ENCODE data around the gene USP48. TPM values are rescaled to one million over a fixed set of nuclear protein-coding genes. Genes with fewer than 3 reads are reported as not detected.
"Not testable (repeated sequence)": the region's sequence is repeated elsewhere in the genome, so short reads cannot be mapped to it uniquely, and the experiment has no call there.

Gene USP48
- total RNA-seq, 2 donors from 2014 or later, result 51.4 to 56.8 TPM

DNA sequence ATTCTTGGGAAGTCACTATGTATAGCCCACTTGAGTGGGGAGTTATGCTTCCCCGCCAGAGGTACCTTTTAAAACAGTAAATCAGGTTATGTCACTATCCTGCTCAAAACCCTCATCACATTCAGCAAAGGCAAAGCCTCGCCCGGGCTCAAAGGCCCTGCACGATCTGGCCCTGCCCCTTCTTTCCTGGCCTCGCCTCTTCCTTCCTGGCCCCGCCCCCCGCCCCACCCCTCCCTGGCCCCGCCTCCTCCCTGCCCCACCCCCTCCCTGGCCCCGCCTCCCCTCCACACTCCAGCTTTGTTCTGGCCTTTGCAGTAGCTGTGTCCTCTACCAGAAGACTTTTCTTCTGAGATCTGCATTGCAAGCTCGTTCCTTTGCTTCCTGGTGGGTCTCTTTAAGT, 35.7 kb upstream of the USP48 start:
- intact Hi-C loops (cut with DNase I), result no loop called here
- DNase-seq (ENCODE audit: low spot score), result no peak

DNA sequence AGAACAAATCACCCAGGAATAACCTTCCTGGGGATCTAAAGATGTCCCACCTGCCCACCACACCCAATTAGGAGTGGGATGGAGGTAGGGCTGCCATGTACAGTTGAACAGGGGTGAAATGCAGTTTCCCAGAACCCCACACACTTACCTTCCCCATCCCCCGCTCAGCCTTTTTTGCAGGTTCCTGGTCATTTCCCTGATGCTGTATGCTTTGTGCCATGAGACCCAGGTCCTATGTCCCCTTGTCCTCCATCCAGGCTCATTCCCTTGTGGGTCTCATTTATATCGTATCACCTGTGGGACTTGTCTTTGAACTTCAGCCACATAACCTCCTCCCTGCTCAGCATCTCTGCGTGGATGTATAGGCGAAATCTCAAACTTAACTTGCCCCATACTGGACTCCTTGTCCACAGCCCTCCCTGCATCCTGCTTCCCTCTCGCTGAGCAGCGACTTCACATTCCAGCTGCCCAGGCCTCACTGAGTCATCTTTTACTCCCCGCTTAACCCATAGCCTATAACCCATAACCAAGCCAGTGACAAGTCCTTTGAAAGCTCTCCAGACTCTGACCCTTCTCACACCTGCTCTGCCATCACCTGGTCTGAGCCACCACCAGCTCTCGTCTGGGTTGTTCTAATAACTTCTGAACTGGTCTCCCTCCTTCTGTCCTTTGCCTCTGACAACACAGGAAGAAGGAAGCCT, 33.8 kb upstream of the USP48 start:
- intact Hi-C loops (cut with DNase I), result no loop called here
- DNase-seq (ENCODE audit: low spot score), result no peak

DNA sequence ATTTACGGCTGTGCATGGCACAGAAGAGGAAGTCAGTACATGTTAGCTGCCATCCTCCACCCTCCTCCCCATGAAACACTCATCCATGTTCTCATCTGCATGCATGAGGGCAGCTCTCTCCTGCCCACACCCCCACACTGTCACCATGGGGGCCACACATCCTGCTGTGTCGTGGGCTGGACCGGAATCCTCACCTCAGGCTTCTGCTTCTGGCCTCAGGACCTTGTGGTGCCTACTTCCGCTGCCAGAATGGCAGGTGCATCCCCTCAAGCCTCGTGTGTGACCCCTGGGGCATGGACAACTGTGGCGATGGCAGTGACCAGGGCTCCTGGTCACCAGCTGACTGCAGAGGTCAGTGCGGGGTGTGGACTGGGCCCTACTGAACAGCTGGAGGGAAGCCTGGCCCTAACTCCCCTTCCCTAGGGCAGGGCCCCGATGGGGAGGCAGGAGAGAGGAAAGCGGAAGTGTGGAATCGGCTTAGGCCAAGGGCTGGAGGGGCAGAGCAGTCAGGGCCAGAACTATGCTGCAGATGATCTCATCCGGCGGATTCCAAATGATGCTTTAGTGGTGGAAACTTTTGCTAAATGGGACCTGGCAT, 32.9 kb upstream of the USP48 start:
- no peak for DNase-seq (ENCODE audit: low spot score)
- intact Hi-C loops (cut with DNase I), result no loop called here

DNA sequence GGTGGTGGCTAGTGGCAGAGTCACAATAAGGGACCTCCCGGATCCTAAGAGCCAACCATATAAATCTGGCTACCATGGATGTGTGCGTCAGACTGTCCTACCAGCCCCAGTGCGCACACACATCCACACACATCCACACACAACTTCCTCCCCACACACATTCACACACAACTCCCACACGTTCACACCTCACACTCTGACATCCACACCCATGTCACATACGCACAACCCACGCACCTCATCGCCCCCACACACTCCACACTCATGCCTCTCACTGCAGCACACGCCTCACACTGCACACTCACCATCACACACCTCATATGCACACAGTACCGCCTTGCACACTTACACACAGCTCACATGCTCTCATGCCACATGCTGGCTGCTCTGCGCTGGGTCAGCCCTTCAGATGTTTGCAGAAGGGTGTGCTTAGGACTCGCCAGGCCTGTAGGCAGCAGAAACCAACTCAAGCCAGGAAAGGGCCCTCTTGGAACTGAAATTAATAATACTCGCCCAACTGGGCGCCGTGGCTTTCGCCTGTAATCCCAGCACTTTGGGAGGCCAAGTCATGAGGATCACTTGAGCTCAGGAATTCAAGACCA, 32.1 kb upstream of the USP48 start:
- intact Hi-C loops (cut with DNase I), result no loop called here
- DNase-seq (ENCODE audit: low spot score), result no peak

DNA sequence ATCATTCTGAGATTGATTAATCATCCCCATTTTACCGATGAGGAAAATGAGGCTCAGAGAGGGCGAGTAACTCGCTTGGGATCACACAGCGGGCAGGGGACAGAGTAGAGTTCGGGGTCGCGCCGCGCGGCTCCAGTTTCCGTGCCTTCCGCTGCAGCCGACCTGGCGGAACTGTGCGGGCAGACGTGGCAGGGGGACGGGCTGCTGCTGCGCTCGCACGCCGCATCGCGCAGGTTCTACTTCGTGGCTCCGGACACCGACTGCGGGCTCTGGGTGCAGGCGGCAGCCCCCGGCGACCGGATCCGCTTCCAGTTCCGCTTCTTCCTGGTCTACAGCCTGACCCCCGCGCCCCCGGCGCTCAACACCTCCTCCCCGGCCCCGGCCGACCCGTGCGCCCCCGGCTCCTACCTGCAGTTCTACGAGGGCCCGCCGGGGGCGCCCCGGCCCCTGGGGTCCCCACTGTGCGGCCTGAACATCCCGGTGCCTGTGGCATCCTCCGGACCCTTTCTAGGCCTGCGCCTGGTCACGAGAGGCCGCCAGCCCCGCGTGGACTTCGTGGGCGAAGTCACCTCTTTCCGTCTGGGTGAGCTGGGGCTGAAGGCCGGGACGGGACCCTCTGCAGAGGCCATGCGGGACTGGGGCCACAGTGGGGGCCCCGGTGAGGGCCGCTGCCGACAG, 31.4 kb upstream of the USP48 start:
- no peak for DNase-seq (ENCODE audit: low spot score)
- intact Hi-C loops (cut with DNase I), result no loop called here

DNA sequence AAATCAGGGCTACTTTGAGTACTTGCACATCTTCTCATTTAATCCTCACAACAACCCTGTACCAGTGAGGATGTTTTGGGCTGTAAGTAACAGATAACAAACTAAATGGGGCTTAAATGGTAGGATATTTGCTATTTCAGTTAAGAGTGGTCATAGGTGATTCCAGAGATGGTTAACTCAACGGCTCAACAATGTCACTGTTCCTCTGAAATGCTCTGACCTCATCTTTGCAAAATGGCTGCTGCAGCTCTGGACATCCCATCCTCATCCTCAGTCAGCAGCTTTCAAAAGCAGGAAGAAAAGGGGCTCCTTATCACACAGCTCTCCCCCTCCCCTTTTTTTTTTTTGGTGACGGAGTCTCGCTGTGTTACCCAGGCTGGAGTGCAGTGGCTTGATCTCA, 30.6 kb upstream of the USP48 start:
- intact Hi-C loops (cut with DNase I), result no loop called here
- DNase-seq (ENCODE audit: low spot score), result no peak

DNA sequence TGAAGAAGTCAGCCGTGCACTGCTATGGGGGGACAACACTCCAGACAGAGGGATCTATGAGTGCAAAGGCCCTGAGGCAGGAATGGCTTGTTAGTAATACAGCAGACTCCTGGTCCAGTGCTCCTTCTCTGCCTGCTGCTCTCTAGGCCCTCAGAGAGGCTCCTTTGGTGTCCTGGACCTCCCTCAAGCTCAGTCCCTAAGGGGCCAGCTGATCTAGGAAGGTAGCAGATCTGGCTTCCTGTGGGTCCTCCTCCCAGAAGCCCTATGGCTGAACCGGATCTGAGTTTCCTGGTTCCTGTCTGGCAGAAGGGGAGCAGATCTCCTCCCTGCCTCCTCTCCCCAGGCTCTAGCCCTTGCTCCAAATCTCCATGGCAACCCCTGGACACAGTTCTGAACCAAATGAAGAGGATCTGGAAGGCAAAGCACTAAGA, 28.9 kb upstream of the USP48 start, which contains the start of gene LDLRAD2:
Gene LDLRAD2 (plus strand): TSS at position 391 of the 431 bp plus-strand sequence. CDS start 187 bp downstream, outside the sequence.
- intact Hi-C loops (cut with DNase I), result no loop called here
- no peak for DNase-seq (ENCODE audit: low spot score)

DNA sequence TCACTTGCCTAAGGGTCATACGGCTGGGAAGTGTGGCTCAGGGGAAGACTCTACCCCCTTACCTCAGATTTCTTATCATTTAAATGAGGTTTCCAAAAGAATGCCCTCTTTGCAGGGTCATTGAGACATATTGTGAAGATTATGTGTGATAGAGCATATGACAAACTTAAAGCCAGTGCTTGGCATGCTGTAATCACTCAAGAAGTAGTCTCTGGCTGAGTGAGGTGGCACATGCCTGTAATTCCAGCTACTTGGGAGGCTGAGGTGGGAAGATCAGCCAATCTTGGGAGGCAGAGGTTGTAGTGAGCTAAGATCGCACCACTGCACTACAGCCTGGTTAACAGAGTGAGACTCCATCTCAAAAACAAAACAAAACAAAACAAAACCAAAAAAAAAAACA, 21.6 kb upstream of the USP48 start:
- DNase-seq (ENCODE audit: low spot score), result no peak
- intact Hi-C loops (cut with DNase I), result no loop called here

DNA sequence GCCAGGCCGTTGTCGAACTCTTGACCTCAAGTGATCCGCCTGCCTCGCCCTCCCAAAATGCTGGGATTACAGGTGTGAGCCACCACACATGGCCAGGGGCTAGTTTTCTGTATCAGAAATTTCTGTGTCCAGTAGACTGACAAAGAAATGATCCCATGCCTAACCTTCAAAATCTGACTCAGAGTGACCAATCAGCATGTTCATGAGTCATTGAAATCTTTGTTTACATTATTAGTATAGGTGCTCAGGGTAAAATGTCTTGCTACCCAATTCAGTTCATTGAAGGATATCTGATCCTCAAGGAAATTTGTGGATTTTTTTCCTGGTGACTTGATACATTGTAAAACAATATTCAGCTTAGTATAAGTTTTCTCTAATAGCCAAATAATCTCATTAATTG, 18.2 kb upstream of the USP48 start:
- no peak for DNase-seq (ENCODE audit: low spot score)
- intact Hi-C loops (cut with DNase I), result no loop called here

DNA sequence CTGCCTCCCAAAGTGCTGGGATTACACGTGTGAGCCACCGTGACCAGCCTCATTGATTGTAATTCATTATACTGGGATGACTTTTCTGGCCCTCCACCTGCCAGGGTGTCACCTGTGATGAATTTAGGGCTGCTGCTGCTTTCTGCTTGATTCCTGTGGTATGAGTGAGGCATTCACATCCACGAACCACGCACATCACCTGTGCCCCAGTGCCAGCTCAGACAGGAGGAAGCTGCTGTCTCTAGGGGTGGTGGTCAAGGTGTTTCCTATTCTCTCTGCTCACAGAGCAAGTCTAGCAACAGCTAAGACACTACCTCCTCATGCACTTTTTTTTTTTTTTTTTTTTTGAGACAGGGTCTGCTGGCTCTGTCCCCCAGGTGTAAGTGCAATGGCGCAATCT, 16.8 kb upstream of the USP48 start:
- intact Hi-C loops (cut with DNase I), result no loop called here
- no peak for DNase-seq (ENCODE audit: low spot score)

DNA sequence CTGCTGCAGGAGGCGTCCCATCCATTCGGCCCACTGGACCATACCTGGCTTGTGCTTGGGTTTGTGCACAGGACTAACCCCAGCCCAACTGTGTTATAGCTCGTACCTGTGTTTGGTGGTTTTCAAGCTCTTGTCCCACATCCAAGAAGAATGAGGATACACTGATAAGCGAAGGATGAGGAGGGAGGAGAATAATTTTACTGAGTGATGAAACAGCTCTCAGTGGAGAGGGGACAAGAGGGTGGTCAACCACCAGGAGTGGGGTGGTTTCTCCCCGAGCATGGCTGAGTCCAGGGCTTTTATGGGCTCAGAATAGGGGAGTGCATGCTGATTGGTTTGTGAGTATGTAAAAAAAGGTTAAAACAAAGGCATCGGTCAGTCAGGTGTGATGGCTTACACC, 12.1 kb upstream of the USP48 start:
- intact Hi-C loops (cut with DNase I), result no loop called here

DNA sequence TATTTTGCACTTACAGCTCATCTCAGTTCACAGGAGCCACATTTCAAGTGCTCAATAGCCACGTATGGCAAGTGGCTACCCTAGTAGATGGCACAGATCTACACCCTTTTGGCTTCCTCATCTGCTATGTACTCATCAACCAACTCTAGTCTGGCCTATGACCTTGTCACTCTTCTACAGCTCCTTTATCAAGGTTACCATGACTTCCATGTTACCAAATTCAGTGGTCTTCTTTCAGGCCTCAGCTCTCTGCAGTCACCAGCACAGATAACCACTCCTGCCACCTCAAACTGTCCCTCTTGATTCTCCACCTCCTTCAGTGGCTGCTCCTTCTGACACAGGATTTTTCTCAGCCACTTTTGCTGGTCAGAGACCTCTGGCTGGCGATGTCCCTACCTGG, 11.7 kb upstream of the USP48 start:
- intact Hi-C loops (cut with DNase I), result no loop called here
- DNase-seq (ENCODE audit: low spot score), result no peak

More for the DNA sequence above, 12.1 kb upstream of the USP48 start:
- no peak for DNase-seq (ENCODE audit: low spot score)

DNA sequence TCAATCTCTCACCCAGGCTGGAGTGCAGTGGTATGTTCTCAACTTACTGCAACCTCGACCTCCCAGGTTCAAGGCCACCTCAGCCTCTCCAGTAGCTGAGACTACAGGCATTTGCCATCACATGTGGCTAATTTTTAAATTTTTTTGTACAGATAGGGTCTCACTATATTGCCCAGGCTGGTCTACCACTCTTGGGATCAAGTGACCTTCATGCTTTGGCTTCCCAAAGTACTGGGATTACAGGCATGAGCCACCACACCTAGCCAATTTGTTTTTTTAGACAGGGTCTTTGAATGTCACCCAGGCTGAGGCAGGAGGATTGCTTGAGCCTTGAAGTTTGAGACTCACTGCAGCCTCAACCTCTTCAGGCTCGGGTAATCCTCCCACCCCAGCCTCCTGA, 10.2 kb upstream of the USP48 start:
- no peak for DNase-seq (ENCODE audit: low spot score)

DNA sequence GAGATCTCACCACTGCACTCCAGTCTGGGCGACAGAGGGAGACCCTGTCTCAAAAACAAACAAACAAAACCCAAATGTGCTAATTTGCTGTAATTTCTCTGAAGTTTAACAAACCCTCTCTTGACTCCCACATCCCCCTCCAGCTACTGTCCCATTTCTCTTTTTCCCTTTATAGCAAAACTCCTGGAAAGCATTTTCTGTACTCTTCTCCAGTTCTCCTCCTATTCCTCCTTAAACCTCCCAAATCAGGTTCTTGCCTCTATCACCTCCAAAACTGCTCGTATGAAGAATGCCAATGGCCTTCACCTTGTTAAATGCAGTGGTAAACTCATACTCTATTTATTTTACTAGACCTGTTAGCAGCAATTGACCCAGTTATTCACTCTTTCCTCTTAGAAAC, 3.7 kb upstream of the USP48 start:
- DNase-seq (ENCODE audit: low spot score), result no peak
- intact Hi-C loops (cut with DNase I), result no loop called here

More for the DNA sequence above, 10.2 kb upstream of the USP48 start:
- intact Hi-C loops (cut with DNase I), result no loop called here

DNA sequence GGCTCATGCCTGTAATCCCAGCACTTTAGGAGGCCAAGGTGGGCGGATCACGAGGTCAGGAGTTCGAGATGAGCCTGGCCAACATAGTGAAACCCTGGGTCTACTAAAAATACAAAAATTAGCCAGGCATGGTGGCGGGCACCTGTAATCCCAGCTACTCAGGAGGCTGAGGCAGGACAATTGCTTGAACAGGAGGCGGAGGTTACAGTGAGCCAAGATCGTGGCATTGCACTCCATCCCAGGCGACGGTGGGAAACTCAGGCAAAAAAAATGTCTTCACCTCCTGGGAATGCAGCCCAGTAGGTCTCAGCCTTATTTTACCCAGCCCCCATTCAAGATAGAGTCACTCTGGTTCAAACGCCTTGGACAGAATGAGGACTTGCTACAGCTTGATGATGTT, 2.8 kb upstream of the USP48 start:
- DNase-seq (ENCODE audit: low spot score); intact Hi-C loops (cut with DNase I): not testable (repeated sequence)

DNA sequence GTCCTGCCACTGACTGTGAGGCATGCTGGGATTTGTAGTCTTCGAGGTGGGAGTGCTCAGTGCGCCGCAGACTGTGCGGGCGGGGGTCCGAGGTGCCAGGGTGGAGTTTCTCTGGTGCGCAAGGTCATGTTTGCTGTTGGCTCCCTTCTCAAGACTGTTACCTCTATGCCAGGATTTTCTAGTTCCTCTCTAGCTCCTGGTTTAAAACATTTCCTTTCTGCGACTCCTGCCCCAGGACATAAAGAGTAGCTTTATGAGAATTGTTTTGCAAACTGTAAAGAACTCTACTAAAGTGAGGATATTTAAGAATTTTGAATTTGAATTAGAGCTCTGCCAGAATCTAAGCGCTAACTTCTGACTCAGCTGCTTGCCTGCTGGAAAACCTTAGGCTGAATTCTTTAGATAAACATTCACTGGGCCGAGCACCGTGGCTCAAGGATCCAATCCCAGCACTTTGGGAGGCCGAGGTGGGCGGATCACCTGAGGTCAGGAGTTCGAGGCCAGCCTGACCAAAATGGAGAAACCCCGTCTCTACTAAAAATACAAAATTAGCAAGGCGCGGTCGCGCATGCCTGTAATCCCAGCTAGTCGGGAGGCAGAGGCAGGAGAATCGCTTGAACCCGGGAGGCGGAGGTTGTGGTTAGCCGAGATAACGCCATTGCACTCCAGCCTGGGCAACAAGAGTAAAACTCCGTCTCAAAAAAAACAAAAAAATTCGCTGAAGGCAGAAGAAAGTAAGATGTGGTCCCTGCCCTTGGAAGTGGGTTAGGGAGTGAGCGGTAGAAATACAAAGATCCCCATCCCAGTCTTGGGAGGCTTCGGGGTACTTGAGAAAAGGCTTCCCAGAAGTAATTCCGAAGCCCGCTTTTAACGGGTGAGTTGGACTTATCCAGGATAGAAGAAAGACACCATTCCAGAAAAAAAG, 992 bp upstream of the USP48 start:
- intact Hi-C loops (cut with DNase I), result no loop called here
- no peak for DNase-seq (ENCODE audit: low spot score)

DNA sequence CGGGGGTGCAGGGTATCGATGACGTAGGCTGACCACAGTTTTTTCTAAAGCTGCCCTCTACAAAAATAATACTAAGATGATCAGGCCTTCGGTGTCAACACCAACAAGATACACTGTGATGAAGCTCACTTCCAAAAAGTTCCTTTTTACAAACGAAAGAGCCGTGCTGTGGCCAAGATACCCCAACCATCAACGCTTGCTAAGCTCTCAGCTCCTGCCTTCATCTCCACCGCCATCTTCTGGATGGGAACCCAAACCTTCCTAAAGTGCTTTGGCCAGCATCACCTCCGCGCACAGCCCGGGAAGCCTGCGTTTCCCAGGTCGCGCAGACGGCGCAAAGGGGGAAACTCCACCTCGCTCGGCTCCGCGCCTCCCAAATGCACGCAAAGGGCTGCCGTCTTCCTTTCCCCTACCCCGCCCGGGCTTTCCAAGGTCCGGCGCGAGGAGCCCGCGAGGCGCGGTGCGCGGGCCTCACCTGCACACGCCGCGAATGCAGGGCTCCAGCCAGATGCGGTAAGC, 541 bp downstream of the USP48 start:
- intact Hi-C loops (cut with DNase I), result no loop called here
- peak; percentile 87 for DNase-seq (ENCODE audit: low spot score)

DNA sequence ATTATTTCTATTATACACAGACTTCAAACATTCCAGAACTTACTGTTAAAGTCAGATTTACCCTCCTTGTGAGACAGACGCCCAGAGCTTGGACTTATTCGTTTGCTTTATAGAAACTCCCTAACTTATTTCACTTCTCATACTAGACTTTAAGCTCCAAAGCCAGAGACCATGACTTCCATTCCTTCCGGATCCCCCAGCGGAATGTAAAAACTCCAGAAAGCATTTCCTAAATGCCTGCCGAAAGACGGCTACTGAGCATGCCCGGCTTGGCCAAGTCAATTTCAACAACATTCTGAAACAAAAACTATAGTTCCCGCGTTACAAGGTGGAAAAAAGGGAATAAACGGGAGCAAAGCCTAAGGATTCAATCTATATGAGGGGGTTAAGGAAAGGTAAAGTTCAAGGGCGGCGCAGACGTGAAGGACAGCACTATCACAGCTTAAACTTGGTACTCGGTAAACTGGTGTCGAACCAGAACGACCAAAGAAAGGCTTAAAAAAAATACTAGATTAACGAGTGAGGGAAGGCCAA, 1.1 kb downstream of the USP48 start:
- intact Hi-C loops (cut with DNase I), result no loop called here
- DNase-seq (ENCODE audit: low spot score), result peak; percentile 45

Measured in posterior vena cava (tissue), 2 donors.